ENCODE data around the gene TRA2B.
A peak's percentile ranks its signal among the peaks of the same experiment; 100 is the strongest.

Gene TRA2B

DNA sequence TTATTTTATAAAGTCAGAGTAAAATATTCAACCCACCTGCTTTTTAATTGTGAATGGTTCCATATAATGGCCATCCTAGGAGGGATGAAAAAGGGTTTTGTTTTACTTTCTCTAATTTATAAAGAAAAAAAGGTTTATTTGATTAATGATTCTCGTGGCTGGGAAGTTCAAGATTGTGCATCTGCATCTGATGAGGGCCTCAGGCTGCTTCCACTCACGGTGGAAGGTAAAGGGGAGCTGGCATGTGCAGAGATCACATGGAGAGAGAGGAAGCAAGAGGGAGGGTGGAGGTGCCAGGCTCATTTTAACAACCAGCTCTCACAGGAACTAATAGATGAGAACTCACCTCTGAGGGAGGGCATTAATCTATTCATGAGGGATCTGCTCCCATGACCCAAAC is 27.7 kb upstream of the TRA2B start:
- no peak for TF ChIP-seq SNAI2 (CRISPR knock-in tag; IDR thresholded peaks at IDR 0.05)
- no peak for TF ChIP-seq ZNF565 (CRISPR knock-in tag; conservative IDR thresholded peaks at IDR 0.05; ENCODE audit: low read depth)
- TF ChIP-seq ZFP3 (CRISPR knock-in tag; IDR thresholded peaks at IDR 0.05), result no peak
- TF ChIP-seq, protein P1, sequence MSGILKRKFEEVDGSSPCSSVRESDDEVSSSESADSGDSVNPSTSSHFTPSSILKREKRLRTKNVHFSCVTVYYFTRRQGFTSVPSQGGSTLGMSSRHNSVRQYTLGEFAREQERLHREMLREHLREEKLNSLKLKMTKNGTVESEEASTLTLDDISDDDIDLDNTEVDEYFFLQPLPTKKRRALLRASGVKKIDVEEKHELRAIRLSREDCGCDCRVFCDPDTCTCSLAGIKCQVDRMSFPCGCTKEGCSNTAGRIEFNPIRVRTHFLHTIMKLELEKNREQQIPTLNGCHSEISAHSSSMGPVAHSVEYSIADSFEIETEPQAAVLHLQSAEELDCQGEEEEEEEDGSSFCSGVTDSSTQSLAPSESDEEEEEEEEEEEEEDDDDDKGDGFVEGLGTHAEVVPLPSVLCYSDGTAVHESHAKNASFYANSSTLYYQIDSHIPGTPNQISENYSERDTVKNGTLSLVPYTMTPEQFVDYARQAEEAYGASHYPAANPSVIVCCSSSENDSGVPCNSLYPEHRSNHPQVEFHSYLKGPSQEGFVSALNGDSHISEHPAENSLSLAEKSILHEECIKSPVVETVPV (CRISPR knock-in tag; IDR thresholded peaks at IDR 0.05), result no peak
- no peak for TF ChIP-seq GLIS3 (CRISPR knock-in tag; IDR thresholded peaks at IDR 0.05)
- no peak for TF ChIP-seq ESRRG (CRISPR knock-in tag; IDR thresholded peaks at IDR 0.05)
- no peak for TF ChIP-seq ARNTL (CRISPR knock-in tag; IDR thresholded peaks at IDR 0.05; ENCODE audit: borderline replicate concordance, low read depth)
- TF ChIP-seq ZNF70 (CRISPR knock-in tag; IDR thresholded peaks at IDR 0.05), result no peak
- TF ChIP-seq, protein P2, sequence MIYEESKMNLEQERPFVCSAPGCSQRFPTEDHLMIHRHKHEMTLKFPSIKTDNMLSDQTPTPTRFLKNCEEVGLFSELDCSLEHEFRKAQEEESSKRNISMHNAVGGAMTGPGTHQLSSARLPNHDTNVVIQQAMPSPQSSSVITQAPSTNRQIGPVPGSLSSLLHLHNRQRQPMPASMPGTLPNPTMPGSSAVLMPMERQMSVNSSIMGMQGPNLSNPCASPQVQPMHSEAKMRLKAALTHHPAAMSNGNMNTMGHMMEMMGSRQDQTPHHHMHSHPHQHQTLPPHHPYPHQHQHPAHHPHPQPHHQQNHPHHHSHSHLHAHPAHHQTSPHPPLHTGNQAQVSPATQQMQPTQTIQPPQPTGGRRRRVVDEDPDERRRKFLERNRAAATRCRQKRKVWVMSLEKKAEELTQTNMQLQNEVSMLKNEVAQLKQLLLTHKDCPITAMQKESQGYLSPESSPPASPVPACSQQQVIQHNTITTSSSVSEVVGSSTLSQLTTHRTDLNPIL (CRISPR knock-in tag; IDR thresholded peaks at IDR 0.05; ENCODE audit: low read depth), result no peak
- TF ChIP-seq ZFP30 (CRISPR knock-in tag; IDR thresholded peaks at IDR 0.05), result no peak
- no peak for TF ChIP-seq CSDC2 (CRISPR knock-in tag; IDR thresholded peaks at IDR 0.05)
- no peak for TF ChIP-seq ZC3H10 (CRISPR knock-in tag; IDR thresholded peaks at IDR 0.05)
- no peak for TF ChIP-seq PPARA (CRISPR knock-in tag; IDR thresholded peaks at IDR 0.05; ENCODE audit: borderline replicate concordance)
- no peak for TF ChIP-seq ISL1 (CRISPR knock-in tag; IDR thresholded peaks at IDR 0.05)
- no peak for TF ChIP-seq TCF4 (CRISPR knock-in tag; IDR thresholded peaks at IDR 0.05; ENCODE audit: borderline replicate concordance)
- TF ChIP-seq OSR1 (CRISPR knock-in tag; IDR thresholded peaks at IDR 0.05), result no peak
- TF ChIP-seq, protein P3, sequence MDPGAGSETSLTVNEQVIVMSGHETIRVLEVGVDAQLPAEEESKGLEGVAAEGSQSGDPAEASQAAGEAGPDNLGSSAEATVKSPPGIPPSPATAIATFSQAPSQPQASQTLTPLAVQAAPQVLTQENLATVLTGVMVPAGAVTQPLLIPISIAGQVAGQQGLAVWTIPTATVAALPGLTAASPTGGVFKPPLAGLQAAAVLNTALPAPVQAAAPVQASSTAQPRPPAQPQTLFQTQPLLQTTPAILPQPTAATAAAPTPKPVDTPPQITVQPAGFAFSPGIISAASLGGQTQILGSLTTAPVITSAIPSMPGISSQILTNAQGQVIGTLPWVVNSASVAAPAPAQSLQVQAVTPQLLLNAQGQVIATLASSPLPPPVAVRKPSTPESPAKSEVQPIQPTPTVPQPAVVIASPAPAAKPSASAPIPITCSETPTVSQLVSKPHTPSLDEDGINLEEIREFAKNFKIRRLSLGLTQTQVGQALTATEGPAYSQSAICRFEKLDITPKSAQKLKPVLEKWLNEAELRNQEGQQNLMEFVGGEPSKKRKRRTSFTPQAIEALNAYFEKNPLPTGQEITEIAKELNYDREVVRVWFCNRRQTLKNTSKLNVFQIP (CRISPR knock-in tag; IDR thresholded peaks at IDR 0.05; ENCODE audit: borderline replicate concordance, low read depth), result no peak
- TF ChIP-seq TOX (CRISPR knock-in tag; IDR thresholded peaks at IDR 0.05; ENCODE audit: borderline replicate concordance), result no peak
- TF ChIP-seq TSHZ2 (CRISPR knock-in tag; IDR thresholded peaks at IDR 0.05), result no peak
- TF ChIP-seq ZNF8 (CRISPR knock-in tag; IDR thresholded peaks at IDR 0.05), result no peak
- ATAC-seq, result no peak

GRCh38 chr3:185961675-185962232 is 23.9 kb upstream of the TRA2B start:
- no peak for TF ChIP-seq OSR1 (CRISPR knock-in tag; IDR thresholded peaks at IDR 0.05)
- no peak for TF ChIP-seq CSDC2 (CRISPR knock-in tag; IDR thresholded peaks at IDR 0.05)
- TF ChIP-seq ZFP3 (CRISPR knock-in tag; IDR thresholded peaks at IDR 0.05), result no peak
- TF ChIP-seq ZNF8 (CRISPR knock-in tag; IDR thresholded peaks at IDR 0.05), result no peak
- ATAC-seq, result no peak

GRCh38 chr3:185960522-185961288 is 22.9 kb upstream of the TRA2B start:
- peak; percentile 25; the same call in 2 of the 3 replicates for ATAC-seq
- TF ChIP-seq RARB (CRISPR knock-in tag; IDR thresholded peaks at IDR 0.05) (no peak), ISL1 (CRISPR knock-in tag; IDR thresholded peaks at IDR 0.05) (no peak), TCF4 (CRISPR knock-in tag; IDR thresholded peaks at IDR 0.05; ENCODE audit: borderline replicate concordance) (no peak), ZNF565 (CRISPR knock-in tag; conservative IDR thresholded peaks at IDR 0.05; ENCODE audit: low read depth) (no peak), ZFP3 (CRISPR knock-in tag; IDR thresholded peaks at IDR 0.05) (no peak), ZNF8 (CRISPR knock-in tag; IDR thresholded peaks at IDR 0.05) (no peak), ARNTL (CRISPR knock-in tag; IDR thresholded peaks at IDR 0.05; ENCODE audit: borderline replicate concordance, low read depth) (no peak), ESRRG (CRISPR knock-in tag; IDR thresholded peaks at IDR 0.05) (no peak), TOX (CRISPR knock-in tag; IDR thresholded peaks at IDR 0.05; ENCODE audit: borderline replicate concordance) (no peak), SNAI2 (CRISPR knock-in tag; IDR thresholded peaks at IDR 0.05) (no peak), BACH2 (CRISPR knock-in tag; IDR thresholded peaks at IDR 0.05; ENCODE audit: borderline replicate concordance) (no peak), GLIS3 (CRISPR knock-in tag; IDR thresholded peaks at IDR 0.05) (no peak), ZC3H10 (CRISPR knock-in tag; IDR thresholded peaks at IDR 0.05) (no peak), ZNF70 (CRISPR knock-in tag; IDR thresholded peaks at IDR 0.05) (no peak)
- TF ChIP-seq, protein P3 (CRISPR knock-in tag; IDR thresholded peaks at IDR 0.05; ENCODE audit: borderline replicate concordance, low read depth), result no peak
- TF ChIP-seq, protein P4, sequence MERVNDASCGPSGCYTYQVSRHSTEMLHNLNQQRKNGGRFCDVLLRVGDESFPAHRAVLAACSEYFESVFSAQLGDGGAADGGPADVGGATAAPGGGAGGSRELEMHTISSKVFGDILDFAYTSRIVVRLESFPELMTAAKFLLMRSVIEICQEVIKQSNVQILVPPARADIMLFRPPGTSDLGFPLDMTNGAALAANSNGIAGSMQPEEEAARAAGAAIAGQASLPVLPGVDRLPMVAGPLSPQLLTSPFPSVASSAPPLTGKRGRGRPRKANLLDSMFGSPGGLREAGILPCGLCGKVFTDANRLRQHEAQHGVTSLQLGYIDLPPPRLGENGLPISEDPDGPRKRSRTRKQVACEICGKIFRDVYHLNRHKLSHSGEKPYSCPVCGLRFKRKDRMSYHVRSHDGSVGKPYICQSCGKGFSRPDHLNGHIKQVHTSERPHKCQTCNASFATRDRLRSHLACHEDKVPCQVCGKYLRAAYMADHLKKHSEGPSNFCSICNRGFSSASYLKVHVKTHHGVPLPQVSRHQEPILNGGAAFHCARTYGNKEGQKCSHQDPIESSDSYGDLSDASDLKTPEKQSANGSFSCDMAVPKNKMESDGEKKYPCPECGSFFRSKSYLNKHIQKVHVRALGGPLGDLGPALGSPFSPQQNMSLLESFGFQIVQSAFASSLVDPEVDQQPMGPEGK (CRISPR knock-in tag; IDR thresholded peaks at IDR 0.05; ENCODE audit: borderline replicate concordance), result no peak
- TF ChIP-seq, protein P2 (CRISPR knock-in tag; IDR thresholded peaks at IDR 0.05; ENCODE audit: low read depth), result no peak
